HL-60 (cell line): ENCODE measurements around the gene GPR141.
"Not testable (repeated sequence)": the region's sequence is repeated elsewhere in the genome, so short reads cannot be mapped to it uniquely, and the experiment has no call there.

Experiments used
- DNase-seq, 2 experiments: peaks; one replicate each; pipeline ENCODE4 v3.0.0-alpha.2; 2010 to 2020; ENCODE audit warnings: low read depth in 1 of 2, low spot score in 1 of 2
- H3K27ac ChIP-seq: fragments of 250-450 bp; sonication (Bioruptor Pico); replicated peaks from 2 replicates; pipeline ENCODE4 v1.5.1; 2020; ENCODE audit warnings: mild to moderate bottlenecking, moderate library complexity
- H3K27me3 ChIP-seq: fragments of 250-450 bp; sonication (Bioruptor Pico); 2 replicates; pipeline ENCODE4 v1.5.1; 2021; ENCODE audit warnings: mild to moderate bottlenecking, moderate library complexity; ENCODE audit not compliant: insufficient read depth, poor library complexity, severe bottlenecking
- H3K4me3 ChIP-seq: replicated peaks from 2 replicates; pipeline ENCODE4 v1.5.1; 2011; ENCODE audit warnings: mild to moderate bottlenecking, control low read depth, low read length; ENCODE audit not compliant: insufficient read depth
- CTCF ChIP-seq: IDR thresholded peaks from one replicate; pipeline ENCODE4 v1.5.1; 2011; ENCODE audit warnings: low read length, control low read depth, inconsistent platforms; ENCODE audit not compliant: insufficient read depth
- GABPA ChIP-seq: IDR thresholded peaks from 2 replicates; pipeline ENCODE4 v1.6.1; 2012; ENCODE audit warnings: low read depth
- POLR2AphosphoS5 ChIP-seq: IDR thresholded peaks from 2 replicates; pipeline ENCODE4 v1.6.1; 2012; ENCODE audit warnings: low read depth
- REST ChIP-seq: IDR thresholded peaks from 2 replicates; pipeline ENCODE4 v1.6.1; 2012; ENCODE audit warnings: low read depth; ENCODE audit not compliant: insufficient replicate concordance
- SPI1 ChIP-seq: IDR thresholded peaks from 2 replicates; pipeline ENCODE4 v1.6.1; 2012; ENCODE audit warnings: low read depth, mild to moderate bottlenecking, borderline replicate concordance

GPR141 gene

GRCh38 chr7:37698276-37698675 lies 14.7 kb downstream of the GPR141 start:
- no peak for TF ChIP-seq GABPA
- no peak for DNase-seq

DNA sequence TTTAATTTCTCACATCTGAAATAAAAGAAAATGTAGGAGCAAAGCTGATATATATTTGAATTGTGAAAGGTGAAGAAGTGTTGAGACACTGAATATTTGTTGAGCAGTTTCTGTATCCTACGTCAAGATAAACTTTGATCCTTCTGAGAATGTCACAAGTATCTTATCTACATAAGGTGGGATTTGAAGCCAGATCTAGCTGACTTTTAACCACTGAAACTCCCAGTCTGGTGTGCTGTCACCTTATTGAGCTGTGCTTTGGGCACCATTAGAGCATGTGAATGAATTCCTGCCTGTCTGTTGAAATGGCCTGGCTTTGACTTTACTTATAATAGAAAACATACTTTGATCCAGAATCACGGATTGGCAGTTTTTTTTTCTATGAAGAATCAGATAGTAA lies 15.2 kb downstream of the GPR141 start:
- H3K4me3 ChIP-seq, result no peak overlapping the region
- no peak for TF ChIP-seq REST
- TF ChIP-seq SPI1, result no peak
- TF ChIP-seq GABPA, result no peak
- TF ChIP-seq CTCF, result no peak
- TF ChIP-seq POLR2AphosphoS5, result no peak
- H3K27ac ChIP-seq, result no peak overlapping the region
- DNase-seq, result no peak
- no peaks in the 10 kb centered on the region for H3K27me3 ChIP-seq

More at GRCh38 chr7:37698276-37698675, 14.7 kb downstream of the GPR141 start:
- Histone ChIP-seq H3K4me3 (no peak overlapping the region), H3K27me3 (no peaks in the 10 kb centered on the region), H3K27ac (no peak overlapping the region)

DNA sequence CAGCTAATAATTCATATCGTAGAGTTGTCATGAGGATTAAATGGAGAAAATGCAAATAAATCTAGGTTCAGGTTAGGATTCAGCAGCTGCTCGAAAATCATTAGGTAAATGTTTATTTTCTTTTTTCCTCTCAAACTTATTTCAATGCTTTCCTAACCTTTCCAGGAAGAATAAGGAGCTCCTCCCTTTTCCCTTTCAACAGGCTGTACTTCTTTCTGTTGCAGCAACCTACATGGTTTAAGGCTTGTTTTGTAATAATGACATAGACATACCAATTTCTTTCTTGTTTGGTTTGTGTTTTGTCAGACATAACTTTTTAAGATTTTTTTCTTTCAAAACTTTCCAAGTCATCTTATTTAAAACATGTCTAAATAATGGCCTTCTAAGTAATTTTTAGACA lies 18.2 kb downstream of the GPR141 start:
- DNase-seq, result no peak
- H3K27ac ChIP-seq, result peak overlapping the region; percentile 24; the same call in 1 of the 2 replicates
- TF ChIP-seq CTCF (no peak), POLR2AphosphoS5 (no peak), REST (no peak), SPI1 (no peak), GABPA (no peak)
- no peaks in the 10 kb centered on the region for H3K27me3 ChIP-seq
- no peak overlapping the region for H3K4me3 ChIP-seq

DNA sequence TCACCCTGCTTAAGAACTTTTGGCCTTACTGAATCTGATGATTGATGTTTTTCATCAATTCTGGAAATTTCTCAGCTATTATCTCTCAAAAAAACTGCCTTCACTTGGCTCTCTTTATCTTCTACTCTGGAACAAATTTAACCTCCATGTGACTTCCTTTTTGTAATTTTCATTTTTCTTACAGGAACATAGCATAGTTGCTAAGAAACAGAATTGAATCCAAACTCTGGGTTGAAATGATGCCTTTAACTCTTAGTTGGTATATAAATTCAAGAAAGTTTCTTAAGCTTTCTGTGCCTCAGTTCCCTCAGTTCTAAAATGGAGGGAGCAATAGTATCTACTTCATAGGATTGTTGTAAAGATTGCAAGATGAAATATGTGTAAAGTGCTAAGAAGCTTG lies 19.8 kb downstream of the GPR141 start:
- Histone ChIP-seq H3K4me3 (no peak overlapping the region), H3K27me3 (no peaks in the 10 kb centered on the region), H3K27ac (peak overlapping the region; percentile 18)
- no peak for DNase-seq
- TF ChIP-seq SPI1 (no peak), REST (no peak), CTCF (no peak), POLR2AphosphoS5 (no peak), GABPA (no peak)

GRCh38 chr7:37704328-37704833 lies 20.8 kb downstream of the GPR141 start:
- not testable (repeated sequence) for DNase-seq

More at GRCh38 chr7:37704328-37704833, 20.8 kb downstream of the GPR141 start:
- H3K4me3 ChIP-seq, H3K27me3 ChIP-seq, H3K27ac ChIP-seq: not testable (repeated sequence)
